ENCODE measurements around the gene BANK1.

Gene BANK1

DNA sequence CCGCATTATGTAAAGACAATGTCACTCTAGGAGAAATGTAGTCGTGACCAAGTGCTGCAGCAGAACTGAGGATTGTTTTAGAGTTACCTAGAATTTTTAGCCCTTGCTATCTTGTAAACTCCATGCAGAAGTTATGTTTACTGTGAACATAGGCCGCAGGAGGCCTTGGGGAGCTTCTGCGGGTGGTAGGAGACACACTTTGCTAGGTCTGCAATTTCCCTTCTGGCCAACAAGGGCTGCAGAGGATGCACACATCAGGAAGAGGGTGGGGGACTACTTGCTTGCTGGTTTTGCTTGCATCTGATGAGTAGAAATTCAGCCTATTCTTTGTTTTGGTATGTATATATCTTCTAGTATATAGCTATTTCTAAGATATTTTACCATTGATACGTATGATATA, 23.1 kb downstream of the BANK1 start:
- DNase-seq (ENCODE audit: low spot score): no peak

DNA sequence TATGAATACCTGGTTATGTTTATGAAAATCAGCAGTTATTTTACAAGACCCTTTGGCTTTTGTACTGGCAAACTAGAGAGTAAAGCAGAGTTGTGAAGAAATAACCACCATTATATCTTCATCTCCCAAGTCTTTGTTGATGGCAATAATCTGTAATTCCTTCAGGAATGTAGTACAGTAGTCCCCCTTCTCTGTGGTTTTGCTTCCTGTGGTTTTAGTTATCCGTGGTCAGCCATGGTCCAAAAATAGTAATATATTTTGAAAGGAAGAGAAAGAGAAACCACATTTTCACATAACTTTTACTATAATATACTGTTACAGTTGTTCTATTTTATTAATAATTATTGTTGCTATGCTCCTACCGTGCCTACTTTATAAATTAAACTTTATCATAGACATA, 27.8 kb downstream of the BANK1 start:
- no peak for DNase-seq (ENCODE audit: low spot score)

DNA sequence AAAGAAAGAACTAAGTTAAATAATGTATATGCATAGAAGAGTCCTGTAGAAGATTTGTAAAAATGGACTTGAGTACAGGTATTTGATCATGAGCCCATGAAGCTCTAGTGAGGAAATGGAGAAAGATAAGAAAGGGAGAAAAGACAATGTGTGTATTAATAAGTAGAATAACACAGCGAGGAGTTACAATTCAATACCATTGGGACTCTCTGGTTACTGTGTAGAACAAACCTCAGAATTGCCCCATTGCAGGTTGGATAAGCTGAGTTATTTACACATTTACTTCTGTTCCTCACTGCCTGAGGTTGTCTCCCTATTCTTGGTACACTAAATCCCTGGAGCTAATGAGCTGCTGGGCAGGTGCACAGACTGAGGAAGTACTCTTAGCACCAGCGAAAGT, 33.3 kb downstream of the BANK1 start:
- no peak for DNase-seq (ENCODE audit: low spot score)

DNA sequence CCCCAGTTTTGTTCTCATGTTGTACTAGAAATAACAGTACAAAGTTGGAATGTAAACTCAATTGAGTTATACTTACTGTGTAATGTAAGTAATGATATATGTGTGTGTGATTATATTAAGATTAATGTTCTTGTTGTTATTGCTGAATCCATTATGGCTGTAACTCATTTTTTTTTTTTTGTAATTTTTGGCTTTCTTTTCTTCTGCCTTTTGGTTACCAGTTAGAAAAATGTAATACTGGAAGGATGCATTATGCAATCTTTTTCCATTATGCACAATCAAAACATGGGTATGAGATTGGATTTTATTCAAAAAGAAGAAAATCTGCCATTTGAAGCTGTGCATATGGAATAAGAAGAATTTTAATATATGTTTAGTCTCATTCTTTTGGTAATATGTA, 34.0 kb downstream of the BANK1 start:
- DNase-seq (ENCODE audit: low spot score): no peak

DNA sequence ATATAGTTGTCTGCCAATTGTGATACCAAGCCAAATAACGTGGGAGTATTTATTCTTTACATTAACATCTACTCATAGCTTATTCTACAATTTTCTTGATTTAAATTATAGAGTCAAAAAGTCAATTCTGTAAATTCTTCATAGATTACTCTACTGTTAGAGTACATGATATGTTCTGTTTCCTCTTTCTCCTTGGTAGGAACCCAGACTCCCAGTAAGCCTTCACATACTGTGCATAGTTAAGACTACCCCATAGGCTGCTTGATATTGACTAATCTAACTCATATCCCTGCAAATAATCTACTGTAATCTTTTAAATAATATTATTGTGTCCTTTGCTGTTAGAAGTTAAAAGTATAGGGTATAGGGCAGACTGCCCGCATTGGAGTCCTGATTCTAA, 35.4 kb downstream of the BANK1 start:
- DNase-seq (ENCODE audit: low spot score): no peak

DNA sequence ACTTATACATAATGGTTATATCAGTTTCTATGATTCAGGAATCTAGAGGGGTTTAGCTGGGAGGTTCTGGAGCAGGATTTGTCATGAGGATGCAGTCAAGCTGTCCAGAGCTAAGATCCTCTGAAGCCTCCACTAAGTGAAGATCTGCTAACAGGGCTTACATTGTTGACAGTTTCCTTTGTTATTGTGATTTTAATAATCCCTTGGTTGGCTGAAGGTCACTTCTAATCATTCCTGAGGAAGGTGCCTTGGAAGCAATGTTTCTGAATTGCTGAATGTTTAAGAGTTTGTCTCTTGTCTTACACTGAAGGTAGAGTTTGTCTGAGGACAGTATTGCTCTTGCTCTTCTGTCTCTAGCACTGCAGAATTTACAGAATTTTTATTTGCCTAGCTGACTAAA, 41.3 kb downstream of the BANK1 start:
- no peak for DNase-seq (ENCODE audit: low spot score)

- no peak for DNase-seq (ENCODE audit: low spot score)
Measured at GRCh38 chr4:101833480-101833879, 43.0 kb downstream of the BANK1 start.

- DNase-seq (ENCODE audit: low spot score): peak; percentile 7
Measured at GRCh38 chr4:101835121-101835904, 44.8 kb downstream of the BANK1 start.

GRCh38 chr4:101843054-101843453, 52.5 kb downstream of the BANK1 start:
- no peak for DNase-seq (ENCODE audit: low spot score)

DNA sequence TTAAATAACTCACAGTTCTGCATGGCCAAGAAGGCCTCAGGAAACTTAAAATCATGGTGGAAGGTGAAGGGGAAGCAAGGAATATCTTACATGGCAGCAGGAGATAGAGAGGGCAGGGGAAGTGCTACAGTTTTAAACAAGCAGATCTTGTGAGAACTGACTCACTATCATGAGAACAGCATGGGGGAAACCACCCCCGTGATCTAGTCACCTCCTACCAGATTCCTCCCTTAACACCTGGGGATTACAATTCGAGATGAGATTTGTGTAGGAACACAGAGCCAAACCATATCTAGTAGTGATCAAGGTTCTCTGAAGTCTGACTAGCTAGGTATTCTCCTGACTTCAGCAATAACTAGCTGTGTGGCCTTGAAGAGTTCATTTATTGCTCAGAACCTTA, 56.0 kb downstream of the BANK1 start:
- DNase-seq (ENCODE audit: low spot score): no peak

GRCh38 chr4:101850698-101851097, 60.2 kb downstream of the BANK1 start:
- no peak for DNase-seq (ENCODE audit: low spot score)

GRCh38 chr4:101851672-101852071, 61.1 kb downstream of the BANK1 start:
- DNase-seq (ENCODE audit: low spot score): no peak

DNA sequence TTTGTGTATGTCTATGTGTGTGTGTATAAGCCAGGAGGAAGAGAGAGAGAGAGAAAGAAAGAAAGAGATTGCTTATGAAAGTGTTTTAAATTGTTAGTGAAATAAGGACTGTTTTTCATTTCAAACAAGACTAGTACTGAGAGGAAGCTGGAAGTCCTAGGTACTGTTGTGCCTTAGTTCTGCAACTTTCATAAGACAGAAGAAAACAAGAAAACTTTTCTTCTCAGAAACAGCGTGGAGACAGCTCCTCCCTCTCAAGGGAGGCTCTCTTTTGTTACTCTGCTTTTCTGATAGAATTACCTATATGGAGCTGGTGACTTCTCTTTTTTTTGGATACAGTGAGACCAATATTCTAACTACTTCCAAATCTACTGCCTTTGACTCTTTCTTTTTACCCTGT, 62.5 kb downstream of the BANK1 start:
- no peak for DNase-seq (ENCODE audit: low spot score)

- DNase-seq (ENCODE audit: low spot score): no peak
Measured at GRCh38 chr4:101853691-101854090, 63.2 kb downstream of the BANK1 start.

GRCh38 chr4:101855239-101855638, 64.7 kb downstream of the BANK1 start:
- DNase-seq (ENCODE audit: low spot score): no peak

GRCh38 chr4:101856149-101856548, 65.6 kb downstream of the BANK1 start:
- no peak for DNase-seq (ENCODE audit: low spot score)

DNA sequence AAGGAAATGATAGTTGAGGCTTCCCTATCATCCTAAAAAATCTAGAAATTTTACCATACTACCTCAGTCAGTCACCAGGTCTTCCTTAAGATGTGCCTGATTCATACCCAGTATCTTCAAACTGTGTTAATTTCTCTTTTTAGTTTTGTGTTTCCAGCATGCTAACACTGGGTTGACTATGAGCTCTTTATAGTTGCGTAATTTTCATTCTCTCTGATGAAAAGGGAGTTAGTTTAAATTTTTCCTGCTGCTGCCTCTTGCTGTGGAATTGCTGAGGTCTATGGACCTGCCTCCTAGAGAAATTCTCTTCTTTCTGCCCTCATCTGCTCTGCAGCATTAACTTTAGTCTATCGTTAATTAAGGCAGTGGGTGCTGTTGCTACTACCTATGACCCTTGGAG, 66.6 kb downstream of the BANK1 start:
- no peak for DNase-seq (ENCODE audit: low spot score)

DNA sequence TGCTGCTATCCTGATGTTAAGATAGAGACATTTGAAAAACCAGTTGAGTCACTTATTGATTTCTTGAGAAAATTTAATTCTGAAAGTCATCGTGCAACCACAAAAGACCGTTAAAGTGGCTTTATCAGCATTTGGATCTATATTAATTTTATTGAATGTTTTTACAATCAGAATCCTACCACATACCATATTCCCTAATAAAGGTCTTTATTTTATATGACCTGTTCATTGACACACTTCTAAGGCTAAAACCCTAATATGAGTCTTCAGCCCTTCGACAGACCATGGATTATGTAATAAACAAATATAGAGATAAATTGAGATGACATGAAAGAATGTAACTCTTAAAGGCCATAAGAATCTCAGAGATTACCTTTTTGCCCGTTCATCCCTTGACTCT, 68.1 kb downstream of the BANK1 start:
- DNase-seq (ENCODE audit: low spot score): no peak

GRCh38 chr4:101862595-101862994, 72.1 kb downstream of the BANK1 start:
- no peak for DNase-seq (ENCODE audit: low spot score)

- DNase-seq (ENCODE audit: low spot score): no peak
Measured at GRCh38 chr4:101864660-101865059, 74.1 kb downstream of the BANK1 start.

GRCh38 chr4:101865501-101866062, 75.1 kb downstream of the BANK1 start:
- DNase-seq (ENCODE audit: low spot score): no peak

DNA sequence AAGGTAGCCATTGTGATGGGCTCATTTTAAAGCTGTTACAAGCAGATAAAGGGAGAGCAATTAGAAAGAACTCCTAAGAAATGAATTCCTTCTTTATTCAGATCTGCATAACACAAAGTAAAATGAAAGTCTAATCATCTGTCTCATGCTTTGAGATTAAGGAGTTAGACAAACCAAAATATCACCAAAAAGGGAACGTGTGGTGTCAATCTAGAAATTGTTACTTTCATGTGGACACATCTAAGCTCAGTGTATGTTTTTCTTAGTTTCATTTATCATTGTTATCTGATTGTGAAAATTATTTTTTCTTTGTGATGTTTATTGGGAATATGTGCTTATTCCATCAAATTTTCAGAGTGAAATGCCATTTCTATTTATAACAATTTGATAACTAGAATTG, 80.3 kb downstream of the BANK1 start:
- no peak for DNase-seq (ENCODE audit: low spot score)

- no peak for DNase-seq (ENCODE audit: low spot score)
Measured at GRCh38 chr4:101871962-101872676, 81.6 kb downstream of the BANK1 start.

Data from putamen (tissue), 1 donor.